IPS-18a (cell line): Measurements from ENCODE around the gene GK.
A peak's percentile ranks its signal among the peaks of the same experiment; 100 is the strongest.

Experiments
- H3K27ac ChIP-seq: one replicate; pipeline ENCODE4 v1.5.1; 2013; ENCODE audit warnings: low read length
- H3K27me3 ChIP-seq: one replicate; pipeline ENCODE4 v1.6.1; 2013; ENCODE audit warnings: mild to moderate bottlenecking, low read length; ENCODE audit not compliant: control insufficient read depth, insufficient read depth
- H3K36me3 ChIP-seq: one replicate; pipeline ENCODE4 v1.6.1; 2013; ENCODE audit warnings: low read depth, low read length; ENCODE audit not compliant: control insufficient read depth
- H3K4me1 ChIP-seq: one replicate; pipeline ENCODE4 v1.6.1; 2013; ENCODE audit warnings: low read depth, low read length; ENCODE audit not compliant: control insufficient read depth
- H3K4me3 ChIP-seq: one replicate; pipeline ENCODE4 v1.5.1; 2013; ENCODE audit warnings: low read length
- H3K9ac ChIP-seq: one replicate; pipeline ENCODE4 v1.6.1; 2013; ENCODE audit warnings: mild to moderate bottlenecking, low read length, moderate library complexity
- H3K9me3 ChIP-seq: one replicate; pipeline ENCODE4 v1.6.1; 2013; ENCODE audit warnings: low read depth, low read length; ENCODE audit not compliant: control insufficient read depth

Gene GK

DNA sequence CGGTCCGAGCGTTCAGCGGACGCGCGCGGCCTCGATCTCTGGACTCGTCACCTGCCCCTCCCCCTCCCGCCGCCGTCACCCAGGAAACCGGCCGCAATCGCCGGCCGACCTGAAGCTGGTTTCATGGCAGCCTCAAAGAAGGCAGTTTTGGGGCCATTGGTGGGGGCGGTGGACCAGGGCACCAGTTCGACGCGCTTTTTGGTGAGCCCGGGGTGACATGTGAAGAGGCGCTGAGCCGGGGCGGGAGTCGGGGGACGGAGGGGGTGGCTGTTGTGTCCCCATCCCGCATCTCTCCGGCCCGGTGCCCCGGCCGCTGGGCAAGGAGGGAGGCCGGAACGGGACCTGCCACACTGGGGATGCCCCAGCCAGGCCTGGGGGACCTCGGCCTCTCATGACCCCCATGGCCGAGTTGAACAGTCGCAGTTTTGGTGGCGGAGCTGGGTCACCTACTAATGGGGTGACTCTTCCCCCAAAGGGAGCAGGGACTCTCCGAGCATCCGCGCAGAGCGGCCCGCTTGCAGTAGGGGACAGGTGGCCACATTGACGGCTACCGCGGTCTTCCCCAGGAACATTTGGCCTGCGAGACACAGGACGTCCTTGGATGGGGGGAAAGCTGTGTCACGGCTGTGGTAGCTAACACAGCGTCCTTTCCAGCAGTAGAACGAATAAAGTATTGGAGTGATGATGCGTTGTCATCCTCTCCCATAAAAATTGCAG, at the start of gene GK:
Gene GK, plus strand, starts transcription at position 9 of the 717 bp plus-strand sequence. Its CDS starts 115 bp downstream, at position 124.
- H3K27me3 ChIP-seq, result no peaks in the 10 kb centered on the region
- peaks cover 10% of the 10 kb centered on the region for H3K9me3 ChIP-seq
- H3K4me1 ChIP-seq, result peaks cover 7% of the 10 kb centered on the region
- no peaks in the 10 kb centered on the region for H3K36me3 ChIP-seq
- peak within 1 kb of the TSS; percentile 74 for H3K9ac ChIP-seq
- H3K27ac ChIP-seq, result peak within 1 kb of the TSS; percentile 93
- peak within 1 kb of the TSS; percentile 75 for H3K4me3 ChIP-seq

DNA sequence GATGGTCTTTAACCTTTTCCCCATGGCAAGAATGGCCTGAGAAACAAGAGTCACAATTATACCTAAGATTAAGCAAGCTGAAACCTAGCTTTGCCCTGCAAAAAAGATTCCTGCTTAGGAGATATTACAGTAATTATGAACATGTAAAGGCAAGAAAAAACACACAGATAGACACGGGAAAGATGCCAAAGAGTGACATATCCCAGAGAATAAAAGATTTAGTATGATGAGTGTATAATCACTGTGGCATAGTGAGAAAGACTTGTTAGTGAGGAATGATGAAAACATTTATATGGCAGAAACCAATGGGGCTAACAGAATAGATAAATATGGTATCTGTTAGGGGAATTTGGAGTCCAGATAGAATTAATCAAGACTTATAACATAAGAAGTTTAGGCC, 46.1 kb upstream of the GK start:
- no peak overlapping the region for H3K9ac ChIP-seq
- no peaks in the 10 kb centered on the region for H3K4me1 ChIP-seq
- H3K27ac ChIP-seq, result no peak overlapping the region

DNA sequence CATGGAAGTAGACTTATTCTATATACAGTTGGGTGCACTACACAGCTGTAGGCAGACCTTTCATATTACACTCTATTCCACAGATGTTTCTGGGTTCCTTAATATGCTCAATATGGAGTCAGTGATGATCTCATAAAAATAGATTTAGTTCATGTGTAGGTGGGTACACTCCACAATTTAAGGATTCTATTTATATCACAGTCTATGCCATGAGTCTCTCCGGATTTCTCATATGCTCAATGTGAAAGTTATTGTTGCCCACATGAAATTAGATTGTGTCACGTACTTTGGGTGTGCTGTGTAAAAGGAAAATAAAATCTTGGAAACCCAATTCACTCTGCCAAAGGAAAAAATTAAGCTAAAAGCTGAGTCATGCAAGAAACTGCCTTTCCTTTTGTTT, 43.2 kb upstream of the GK start:
- Histone ChIP-seq H3K9ac (no peak overlapping the region), H3K9me3 (peaks cover 6% of the 10 kb centered on the region), H3K27ac (no peak overlapping the region), H3K4me1 (no peaks in the 10 kb centered on the region), H3K36me3 (no peaks in the 10 kb centered on the region), H3K27me3 (no peaks in the 10 kb centered on the region), H3K4me3 (no peak overlapping the region)

More for the DNA sequence above, 46.1 kb upstream of the GK start:
- Histone ChIP-seq H3K4me3 (no peak overlapping the region), H3K36me3 (no peaks in the 10 kb centered on the region), H3K9me3 (no peaks in the 10 kb centered on the region), H3K27me3 (no peaks in the 10 kb centered on the region)

DNA sequence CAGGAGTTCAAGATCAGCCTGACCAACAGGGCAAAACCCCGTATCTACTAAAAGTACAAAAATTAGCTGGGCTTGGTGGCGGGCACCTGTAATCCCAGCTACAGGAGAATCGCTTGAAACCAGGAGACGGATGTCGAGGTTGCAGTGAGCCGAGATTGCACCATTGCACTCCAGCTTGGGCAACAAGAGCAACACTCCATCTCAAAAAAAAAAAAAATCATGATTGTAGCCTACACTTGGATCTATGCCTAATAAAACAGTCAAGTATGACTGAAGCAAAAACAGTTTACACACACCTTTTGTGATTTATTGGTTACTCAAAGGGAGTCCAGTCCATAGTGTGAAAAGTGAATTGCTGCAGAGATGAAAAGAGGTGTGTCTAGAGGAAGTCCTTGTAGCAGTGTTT, 41.0 kb upstream of the GK start:
- Histone ChIP-seq H3K36me3 (no peaks in the 10 kb centered on the region), H3K4me3 (no peak overlapping the region), H3K27ac (no peak overlapping the region), H3K9ac (no peak overlapping the region), H3K4me1 (no peaks in the 10 kb centered on the region), H3K27me3 (no peaks in the 10 kb centered on the region), H3K9me3 (peaks cover 11% of the 10 kb centered on the region)

DNA sequence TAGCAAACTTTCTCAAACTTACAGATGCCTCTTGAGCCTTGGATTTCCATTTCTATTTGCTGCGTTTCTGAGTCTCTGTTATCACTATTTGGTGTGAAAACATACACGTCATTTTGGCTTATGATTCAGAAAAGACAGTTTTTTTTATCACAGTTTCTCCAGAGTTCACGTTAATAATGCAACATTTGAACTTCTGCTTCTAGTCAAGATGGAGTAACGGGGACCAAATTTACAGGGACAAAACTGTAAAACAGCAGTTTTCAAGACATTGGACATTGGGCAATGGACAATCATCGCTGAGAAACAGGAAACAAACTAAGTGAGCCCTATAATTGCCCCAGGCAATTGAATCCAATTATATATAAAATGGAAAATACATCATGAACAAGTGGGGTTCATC, 39.5 kb upstream of the GK start:
- H3K36me3 ChIP-seq, result no peaks in the 10 kb centered on the region
- H3K27me3 ChIP-seq, result no peaks in the 10 kb centered on the region
- peaks cover 12% of the 10 kb centered on the region for H3K9me3 ChIP-seq
- no peak overlapping the region for H3K9ac ChIP-seq
- H3K27ac ChIP-seq, result no peak overlapping the region
- no peaks in the 10 kb centered on the region for H3K4me1 ChIP-seq
- H3K4me3 ChIP-seq, result no peak overlapping the region

DNA sequence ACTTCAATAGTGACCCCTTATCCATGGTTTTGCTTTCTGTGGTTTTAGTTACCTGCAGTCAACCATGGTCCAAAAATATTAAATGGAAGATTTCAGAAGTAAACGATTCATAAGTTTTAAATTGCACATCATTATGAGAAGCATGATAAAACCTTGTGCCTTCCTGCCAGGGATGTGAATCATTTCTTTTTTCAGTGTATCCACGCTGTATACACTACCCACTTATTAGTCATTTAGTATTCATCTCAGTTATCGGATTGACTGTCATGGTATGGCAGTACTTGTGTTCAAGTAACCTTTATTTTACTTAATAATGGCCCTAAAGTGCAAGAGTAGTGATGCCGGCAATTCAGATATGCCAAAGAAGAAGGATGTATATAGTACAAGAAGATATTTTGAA, 38.0 kb upstream of the GK start:
- H3K36me3 ChIP-seq, result no peaks in the 10 kb centered on the region
- H3K9me3 ChIP-seq, result peaks cover 17% of the 10 kb centered on the region
- no peak overlapping the region for H3K4me3 ChIP-seq
- no peak overlapping the region for H3K27ac ChIP-seq
- H3K9ac ChIP-seq, result no peak overlapping the region
- H3K27me3 ChIP-seq, result no peaks in the 10 kb centered on the region
- no peaks in the 10 kb centered on the region for H3K4me1 ChIP-seq

DNA sequence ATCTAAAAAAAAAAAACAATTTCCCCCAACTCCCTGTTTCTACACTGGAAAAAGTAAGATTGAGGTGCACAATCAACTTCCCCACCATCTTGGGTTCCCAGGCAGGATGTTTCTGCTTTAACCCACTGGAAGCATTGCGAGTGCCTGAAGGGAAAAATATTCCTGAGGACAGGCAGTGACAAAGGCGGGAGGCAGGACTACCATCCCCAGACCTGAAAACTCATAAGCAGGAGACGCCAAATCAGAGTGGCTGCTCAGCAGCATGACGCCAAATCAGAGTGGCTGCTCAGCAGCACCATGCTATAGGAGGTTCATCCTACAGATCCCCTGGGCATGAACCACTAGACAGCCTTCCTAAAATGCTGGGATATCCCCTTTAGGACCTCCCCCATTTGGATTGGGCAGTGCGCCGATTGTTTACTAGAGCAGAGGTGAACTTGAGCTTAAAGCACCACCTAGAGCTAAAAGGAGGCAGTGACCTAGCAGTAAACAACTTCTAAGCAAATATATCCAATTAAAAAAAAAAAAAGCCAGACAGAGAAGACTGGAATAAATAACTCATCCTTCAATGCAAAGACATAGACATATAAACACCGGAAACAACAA, 35.0 kb upstream of the GK start:
- Histone ChIP-seq H3K4me1 (no peaks in the 10 kb centered on the region), H3K27me3 (no peaks in the 10 kb centered on the region), H3K9me3 (peaks cover 28% of the 10 kb centered on the region), H3K27ac (no peak overlapping the region), H3K9ac (no peak overlapping the region), H3K4me3 (no peak overlapping the region), H3K36me3 (no peaks in the 10 kb centered on the region)

DNA sequence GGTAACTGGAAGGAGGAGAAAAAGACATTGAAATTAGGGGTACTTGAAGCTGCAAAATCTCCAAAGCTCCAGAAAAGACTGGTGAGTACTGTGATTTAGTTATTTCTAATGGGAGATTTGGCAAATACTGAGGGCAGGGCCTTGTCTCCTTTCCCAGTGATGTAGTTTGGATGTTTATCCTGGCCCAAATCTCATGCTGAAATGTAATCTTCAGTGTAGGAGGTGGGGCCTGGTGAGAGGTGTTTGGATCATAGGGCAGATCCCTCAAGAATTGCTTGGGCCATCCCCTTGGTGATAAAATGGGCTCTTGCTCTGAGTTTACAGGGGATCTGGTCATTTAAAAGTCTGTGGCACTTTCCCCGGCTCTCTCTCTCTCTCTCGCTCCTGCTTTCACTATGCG, 33.1 kb upstream of the GK start:
- Histone ChIP-seq H3K9me3 (peaks cover 21% of the 10 kb centered on the region), H3K27me3 (no peaks in the 10 kb centered on the region), H3K27ac (no peak overlapping the region), H3K4me3 (no peak overlapping the region), H3K4me1 (no peaks in the 10 kb centered on the region), H3K9ac (no peak overlapping the region), H3K36me3 (no peaks in the 10 kb centered on the region)

DNA sequence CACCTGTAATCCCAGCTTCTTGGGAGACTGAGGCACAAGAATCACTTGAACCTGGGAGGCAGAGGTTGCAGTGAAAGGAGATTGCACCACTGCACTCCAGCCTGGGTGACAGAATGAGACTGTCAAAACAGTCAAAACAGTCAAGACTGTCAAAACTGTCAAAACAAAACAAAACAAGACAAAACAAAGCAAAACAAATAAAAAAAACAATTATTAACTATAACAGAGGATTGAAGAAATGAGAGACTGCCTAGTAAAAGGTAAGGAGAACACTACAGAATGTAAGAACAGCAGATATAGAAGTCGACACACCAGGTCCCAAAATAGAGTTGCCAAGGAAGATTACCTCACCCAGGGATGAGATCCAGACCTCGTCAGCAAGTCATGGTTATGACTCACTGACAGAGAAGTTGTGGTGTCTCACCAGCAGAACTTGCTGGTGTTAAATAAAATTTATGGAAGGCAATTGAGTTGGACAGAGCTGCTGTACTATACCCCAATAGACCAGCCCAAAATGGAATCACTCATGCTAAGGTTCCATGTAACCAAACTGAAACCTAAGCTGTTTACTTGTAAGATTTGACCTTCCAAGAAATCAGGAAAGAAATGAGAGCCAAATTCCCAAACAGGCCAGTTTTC, 32.1 kb upstream of the GK start:
- H3K9me3 ChIP-seq, result peaks cover 20% of the 10 kb centered on the region
- no peaks in the 10 kb centered on the region for H3K4me1 ChIP-seq
- H3K4me3 ChIP-seq, result no peak overlapping the region
- no peak overlapping the region for H3K9ac ChIP-seq
- H3K27ac ChIP-seq, result no peak overlapping the region
- H3K36me3 ChIP-seq, result no peaks in the 10 kb centered on the region
- no peaks in the 10 kb centered on the region for H3K27me3 ChIP-seq

DNA sequence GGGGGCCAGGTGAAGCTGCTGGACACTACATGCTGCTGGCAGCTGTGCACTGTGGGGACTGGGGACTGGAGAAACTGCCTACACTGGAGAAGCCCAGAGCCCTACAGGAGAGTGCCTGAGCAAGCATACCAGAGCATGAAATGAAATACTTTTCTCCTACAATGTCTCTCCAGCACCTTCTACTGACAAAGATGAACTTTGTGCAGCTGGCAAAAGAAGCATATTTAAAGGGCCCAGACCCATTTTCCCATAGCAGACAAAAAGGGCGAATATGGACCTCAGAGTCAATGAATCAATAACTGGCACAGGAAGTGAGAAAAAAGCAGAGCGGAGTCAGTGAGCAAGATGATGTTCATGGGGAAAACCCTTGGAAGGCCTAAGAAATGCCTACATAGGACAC, 30.9 kb upstream of the GK start:
- no peak overlapping the region for H3K9ac ChIP-seq
- H3K27me3 ChIP-seq, result no peaks in the 10 kb centered on the region
- H3K27ac ChIP-seq, result no peak overlapping the region
- H3K4me1 ChIP-seq, result no peaks in the 10 kb centered on the region
- no peaks in the 10 kb centered on the region for H3K36me3 ChIP-seq
- H3K4me3 ChIP-seq, result no peak overlapping the region
- peaks cover 24% of the 10 kb centered on the region for H3K9me3 ChIP-seq

DNA sequence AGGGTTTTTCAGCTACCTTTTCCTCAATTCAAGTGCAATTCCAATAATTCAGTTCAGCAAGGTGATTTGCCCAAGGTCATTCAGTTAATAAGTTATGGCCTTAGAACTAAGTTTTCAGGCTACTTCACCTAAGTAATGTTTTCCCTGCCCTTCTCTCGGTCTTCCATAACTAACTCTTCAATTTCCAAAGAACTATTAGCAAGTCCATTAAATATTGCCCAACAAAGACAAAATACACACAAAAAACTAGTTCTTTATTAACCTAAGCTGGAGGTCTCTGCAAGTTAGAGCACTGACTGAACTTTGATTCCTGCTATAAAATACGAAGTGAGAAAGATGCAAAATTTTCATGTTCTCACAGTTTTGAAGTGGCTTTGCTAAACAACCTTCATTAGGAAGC, 26.8 kb upstream of the GK start:
- Histone ChIP-seq H3K27ac (no peak overlapping the region), H3K9me3 (peaks cover 22% of the 10 kb centered on the region), H3K27me3 (no peaks in the 10 kb centered on the region), H3K4me1 (no peaks in the 10 kb centered on the region), H3K9ac (no peak overlapping the region), H3K36me3 (no peaks in the 10 kb centered on the region), H3K4me3 (no peak overlapping the region)
